H1 (cell line): ENCODE measurements around the gene IL21. TPM values are rescaled to one million over a fixed set of nuclear protein-coding genes. Genes with fewer than 3 reads are reported as not detected.

Experiments used
- CTCF ChIA-PET: fragments of 300-600 bp; sonication (Branson Sonifier 250); formaldehyde crosslinking; loops from one replicate; lab custom pipeline; 2021; ENCODE audit not compliant: partially characterized antibody; lab: Charles Lee
- POLR2A ChIA-PET: fragments of 300-600 bp; sonication (Branson Sonifier 250); formaldehyde crosslinking; loops from one replicate; lab custom pipeline; 2021; ENCODE audit warnings: inconsistent platforms; ENCODE audit not compliant: partially characterized antibody; lab: Charles Lee
- DNase-seq, 2 experiments: peaks; one replicate each; pipeline versions ENCODE4 v3.0.0 to v3.0.0-alpha.2; 2010 to 2022; ENCODE audit warnings: low spot score in 2 of 2, low read depth in 1 of 2, mixed read lengths in 1 of 2
- FAIRE-seq: peaks from 2 replicates; lab custom pipeline; 2011; peaks lifted over from hg19 to GRCh38; lab: Jason Lieb, UNC
- H2AFZ ChIP-seq: 2 replicates; pipeline ENCODE4 v1.8.1; 2012; ENCODE audit warnings: low read length, inconsistent platforms
- H2AK5ac ChIP-seq: 2 replicates; pipeline ENCODE4 v1.6.1; 2013; ENCODE audit warnings: low read depth, low read length
- H2BK120ac ChIP-seq: replicated peaks from 2 replicates; pipeline ENCODE3; 2013; ENCODE audit warnings: low read depth, low read length, inconsistent platforms
- H2BK12ac ChIP-seq: 2 replicates; pipeline ENCODE4 v1.6.1; 2013; ENCODE audit warnings: low read depth, low read length
- H2BK15ac ChIP-seq: 2 replicates; pipeline ENCODE4 v1.6.1; 2013; ENCODE audit warnings: low read length
- H2BK20ac ChIP-seq: 2 replicates; pipeline ENCODE4 v1.6.1; 2013; ENCODE audit warnings: low read length
- H2BK5ac ChIP-seq: 2 replicates; pipeline ENCODE4 v1.6.1; 2013; ENCODE audit warnings: low read depth, low read length
- H3K14ac ChIP-seq: 2 replicates; pipeline ENCODE4 v1.6.1; 2013; ENCODE audit warnings: inconsistent platforms; ENCODE audit not compliant: insufficient read length
- H3K18ac ChIP-seq: 2 replicates; pipeline ENCODE4 v1.6.1; 2013; ENCODE audit warnings: low read length; ENCODE audit errors: extremely low read depth
- H3K23ac ChIP-seq: 2 replicates; pipeline ENCODE4 v1.6.1; 2013; ENCODE audit warnings: inconsistent platforms; ENCODE audit not compliant: insufficient read length
- H3K23me2 ChIP-seq: 2 replicates; pipeline ENCODE4 v1.6.1; 2013; ENCODE audit warnings: low read depth, low read length
- H3K27ac ChIP-seq: 2 replicates; pipeline ENCODE4 v1.6.1; 2011; ENCODE audit warnings: low read depth, low read length, inconsistent platforms
- H3K27me3 ChIP-seq, 4 experiments: replicated peaks in 1 of 4; 1 replicate in 1 of 4; 2 replicates in 3 of 4; pipeline versions ENCODE4 v1.6.1 to v1.8.1; 2011 to 2013; ENCODE audit warnings: low read length in 3 of 4, mild to moderate bottlenecking in 3 of 4, inconsistent platforms in 2 of 4, mixed read lengths in 2 of 4, moderate library complexity in 1 of 4; ENCODE audit not compliant: control insufficient read depth in 3 of 4, insufficient read depth in 3 of 4; ENCODE audit errors: extremely low read depth in 1 of 4
- H3K36me3 ChIP-seq, 4 experiments: 2 replicates each; pipeline versions ENCODE4 v1.6.1 to v1.8.1; 2011 to 2013; ENCODE audit warnings: mild to moderate bottlenecking in 4 of 4, low read length in 3 of 4, moderate library complexity in 2 of 4, control low read depth in 1 of 4, inconsistent platforms in 1 of 4; ENCODE audit not compliant: insufficient read depth in 4 of 4, control insufficient read depth in 2 of 4
- H3K4ac ChIP-seq: replicated peaks from 2 replicates; pipeline ENCODE3; 2013; ENCODE audit warnings: low read length, low read depth, mixed read lengths, inconsistent platforms; ENCODE audit not compliant: insufficient read length
- H3K4me1 ChIP-seq, 4 experiments: replicated peaks in 1 of 4; 1 replicate in 1 of 4; 2 replicates in 3 of 4; pipeline versions ENCODE4 v1.6.1 to v1.8.1; 2011 to 2013; ENCODE audit warnings: low read length in 3 of 4, inconsistent platforms in 2 of 4, mixed read lengths in 1 of 4; ENCODE audit not compliant: insufficient read depth in 4 of 4, control insufficient read depth in 3 of 4
- H3K4me2 ChIP-seq, 2 experiments: 2 replicates each; pipeline versions ENCODE4 v1.6.1 to v1.8.1; 2011 to 2013; ENCODE audit warnings: low read depth in 2 of 2, low read length in 2 of 2, control low read depth in 1 of 2, inconsistent platforms in 1 of 2, mild to moderate bottlenecking in 1 of 2; ENCODE audit not compliant: insufficient read depth in 1 of 2
- H3K4me3 ChIP-seq, 4 experiments: fragments of 200-600, 300-600 bp in 1 of 4; sonication (generic), shearing (Covaris generic), sonication (Bioruptor Twin) in 1 of 4; 2 replicates each; pipeline versions ENCODE4 v1.5.1 to v1.8.1; 2011 to 2016; ENCODE audit warnings: low read length in 4 of 4, low read depth in 3 of 4, control low read depth in 2 of 4, inconsistent platforms in 2 of 4, mild to moderate bottlenecking in 2 of 4, mixed read lengths in 1 of 4, moderate library complexity in 1 of 4; ENCODE audit not compliant: insufficient read depth in 2 of 4; ENCODE audit errors: extremely low read depth in 1 of 4
- H3K56ac ChIP-seq: replicated peaks from 2 replicates; pipeline ENCODE3; 2013; ENCODE audit warnings: low read depth, mild to moderate bottlenecking, mixed read lengths, low read length, inconsistent platforms; ENCODE audit not compliant: insufficient read length
- H3K79me1 ChIP-seq: 2 replicates; pipeline ENCODE4 v1.6.1; 2013; ENCODE audit warnings: low read depth, low read length, control low read depth
- H3K79me2 ChIP-seq, 2 experiments: 2 replicates each; pipeline versions ENCODE4 v1.6.1 to v1.8.1; 2012 to 2013; ENCODE audit warnings: low read length in 2 of 2, mild to moderate bottlenecking in 2 of 2, inconsistent platforms in 1 of 2; ENCODE audit not compliant: insufficient read depth in 2 of 2, control insufficient read depth in 1 of 2
- H3K9ac ChIP-seq, 4 experiments: replicated peaks in 1 of 4; 1 replicate in 1 of 4; 2 replicates in 3 of 4; pipeline versions ENCODE4 v1.6.1 to v1.8.1; 2011 to 2013; ENCODE audit warnings: low read depth in 3 of 4, low read length in 3 of 4, control low read depth in 2 of 4, mild to moderate bottlenecking in 2 of 4, moderate library complexity in 2 of 4, inconsistent platforms in 1 of 4; ENCODE audit errors: extremely low read depth in 1 of 4
- H3K9me3 ChIP-seq, 2 experiments: 2 replicates each; pipeline versions ENCODE4 v1.6.1 to v1.8.1; 2012 to 2013; ENCODE audit warnings: mild to moderate bottlenecking in 2 of 2, moderate library complexity in 2 of 2, control low read depth in 1 of 2, inconsistent platforms in 1 of 2, low read depth in 1 of 2, low read length in 1 of 2, mixed read lengths in 1 of 2; ENCODE audit not compliant: insufficient read depth in 2 of 2
- H4K20me1 ChIP-seq, 2 experiments: replicated peaks in 1 of 2; 2 replicates each; pipeline versions ENCODE3 to v1.8.1; 2011 to 2013; ENCODE audit warnings: inconsistent platforms in 2 of 2, low read length in 2 of 2, mild to moderate bottlenecking in 1 of 2; ENCODE audit not compliant: insufficient read depth in 2 of 2, control insufficient read depth in 1 of 2
- H4K5ac ChIP-seq: 2 replicates; pipeline ENCODE4 v1.6.1; 2013; ENCODE audit warnings: low read length, low read depth, mixed read lengths, inconsistent platforms; ENCODE audit not compliant: insufficient read length
- H4K8ac ChIP-seq: 2 replicates; pipeline ENCODE4 v1.8.0; 2013; ENCODE audit warnings: mild to moderate bottlenecking, moderate library complexity, low read length, inconsistent platforms; ENCODE audit not compliant: insufficient read depth; ENCODE audit errors: extremely low read depth
- H4K91ac ChIP-seq: replicated peaks from 2 replicates; pipeline ENCODE3; 2013; ENCODE audit warnings: low read length, mixed read lengths, inconsistent platforms; ENCODE audit not compliant: insufficient read length
- RAD21 ChIP-seq, 2 experiments: IDR thresholded peaks in 1 of 2; conservative IDR thresholded peaks in 1 of 2; 2 replicates each; pipeline ENCODE4 v1.6.1; 2011; ENCODE audit warnings: low read depth in 2 of 2, low read length in 2 of 2, improper control_type of control experiment in 1 of 2, inconsistent platforms in 1 of 2, mild to moderate bottlenecking in 1 of 2, moderate library complexity in 1 of 2
- RXRA ChIP-seq: IDR thresholded peaks from 2 replicates; pipeline ENCODE4 v1.6.1; 2011; ENCODE audit warnings: low read depth, mild to moderate bottlenecking, low read length, moderate library complexity; ENCODE audit not compliant: insufficient read depth
- WGBS, 2 experiments: shearing (Covaris generic) in 1 of 2; methylation state at CpG; one replicate each; pipeline versions ENCODE4 v1.1.6 to v1.1.7; 2013 to 2015; ENCODE audit warnings: low lambda C conversion rate in 2 of 2, mixed read lengths in 2 of 2, inconsistent platforms in 1 of 2, low coverage in 1 of 2, missing lambda C conversion rate in 1 of 2; ENCODE audit not compliant: insufficient replicate concordance in 2 of 2, insufficient coverage in 1 of 2, insufficient read length in 1 of 2; ENCODE audit errors: extremely low coverage in 1 of 2, missing lambda C conversion rate in 1 of 2; 5-methylcytosine and 5-hydroxymethylcytosine counted together
- polyA plus RNA-seq, 7 experiments: library from polyadenylated mRNA; depleted of rRNA in 3 of 7; stranded (reverse) in 5 of 7; unstranded in 2 of 7; fragments of >200 nt in 5 of 7; fragments of 200-250 nt in 2 of 7; gene quantifications; 1 replicate in 5 of 7; 2 replicates in 1 of 7; 4 replicates in 1 of 7; pipeline versions ENCODE4 v1.2.1 to v1.2.3, GENCODE V29; 2011 to 2013; ENCODE audit warnings: missing spikeins in 2 of 7, mixed read lengths in 2 of 7
- total RNA-seq: library from RNA; stranded (reverse); fragmentation: NEBNext Ultra II Directional; extraction: Animal tissue kit (Norgen Biotek cat#: 25700); gene quantifications from 2 replicates; pipeline ENCODE4 v1.2.1, GENCODE V29; 2021
- TF ChIP-seq, protein P1 (sequence below), 3 experiments: IDR thresholded peaks; 1 replicate in 2 of 3; 2 replicates in 1 of 3; pipeline versions ENCODE4 v1.5.1 to v1.6.1; 2011; ENCODE audit warnings: low read length in 3 of 3, mild to moderate bottlenecking in 3 of 3, inconsistent platforms in 2 of 3, low read depth in 1 of 3, moderate library complexity in 1 of 3; ENCODE audit not compliant: insufficient read depth in 1 of 3; ENCODE audit errors: control extremely low read depth in 1 of 3

The IL21 gene
- total and polyA plus RNA-seq, 2 of the 8 experiments (the other 6 are each of a cell fraction or from before 2014, with no cell fraction given), result not detected

GRCh38 chr4:122577808-122578781, 42.8 kb downstream of the IL21 start:
- Histone ChIP-seq H3K36me3 (no peaks in the 10 kb centered on the region; a peak in 1 of 8 replicates), H2BK20ac (no peak overlapping the region), H4K5ac (no peak overlapping the region), H3K18ac (no peak overlapping the region), H3K9ac (no peak overlapping the region), H2BK120ac (no peak overlapping the region), H3K23me2 (no peaks in the 10 kb centered on the region), H3K79me1 (no peaks in the 10 kb centered on the region), H4K91ac (no peak overlapping the region), H2AK5ac (no peak overlapping the region), H3K27ac (no peak overlapping the region), H3K4me1 (no peaks in the 10 kb centered on the region), H3K56ac (no peak overlapping the region), H3K4me2 (no peak overlapping the region), H3K14ac (no peak overlapping the region), H3K23ac (no peak overlapping the region), H4K8ac (no peak overlapping the region), H3K79me2 (no peaks in the 10 kb centered on the region), H3K4ac (no peak overlapping the region), H2BK15ac (no peak overlapping the region), H3K27me3 (no peaks in the 10 kb centered on the region), H3K9me3 (peaks cover 10 to 13% of the 10 kb centered on the region in 2 experiments; a peak in 2 of 4 replicates), H3K4me3 (no peak overlapping the region), H2BK12ac (no peak overlapping the region), H4K20me1 (no peaks in the 10 kb centered on the region), H2AFZ (no peak overlapping the region; the same call in 1 of the 2 replicates), H2BK5ac (no peak overlapping the region)
- peak; percentile 94 for FAIRE-seq
- ChIA-PET POLR2A (interaction anchor here (0.7 kb wide), 2 partner anchors 201 to 537 kb away, joined by 3 read pairs; no protein-coding TSS in a partner anchor), CTCF (interaction anchor here (0.5 to 4.1 kb wide), 82 partner anchors 10 to 1780 kb away, joined by 3 to 37 read pairs (median 4); no protein-coding TSS in a partner anchor)
- DNase-seq, result peak in 1 of 2 experiments; percentile 64
- TF ChIP-seq, protein P1, sequence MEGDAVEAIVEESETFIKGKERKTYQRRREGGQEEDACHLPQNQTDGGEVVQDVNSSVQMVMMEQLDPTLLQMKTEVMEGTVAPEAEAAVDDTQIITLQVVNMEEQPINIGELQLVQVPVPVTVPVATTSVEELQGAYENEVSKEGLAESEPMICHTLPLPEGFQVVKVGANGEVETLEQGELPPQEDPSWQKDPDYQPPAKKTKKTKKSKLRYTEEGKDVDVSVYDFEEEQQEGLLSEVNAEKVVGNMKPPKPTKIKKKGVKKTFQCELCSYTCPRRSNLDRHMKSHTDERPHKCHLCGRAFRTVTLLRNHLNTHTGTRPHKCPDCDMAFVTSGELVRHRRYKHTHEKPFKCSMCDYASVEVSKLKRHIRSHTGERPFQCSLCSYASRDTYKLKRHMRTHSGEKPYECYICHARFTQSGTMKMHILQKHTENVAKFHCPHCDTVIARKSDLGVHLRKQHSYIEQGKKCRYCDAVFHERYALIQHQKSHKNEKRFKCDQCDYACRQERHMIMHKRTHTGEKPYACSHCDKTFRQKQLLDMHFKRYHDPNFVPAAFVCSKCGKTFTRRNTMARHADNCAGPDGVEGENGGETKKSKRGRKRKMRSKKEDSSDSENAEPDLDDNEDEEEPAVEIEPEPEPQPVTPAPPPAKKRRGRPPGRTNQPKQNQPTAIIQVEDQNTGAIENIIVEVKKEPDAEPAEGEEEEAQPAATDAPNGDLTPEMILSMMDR (IDR thresholded peaks at IDR 0.05; ENCODE audit: control extremely low read depth in 1 of 3, insufficient read depth in 1 of 3, low read depth in 1 of 3, low read length in 3 of 3), result peak in 2 of 3 experiments; percentile 69 to 78; a peak in 3 of 4 replicates
- TF ChIP-seq RAD21 (IDR thresholded peaks at IDR 0.05 in 1 of 2, conservative IDR thresholded peaks at IDR 0.05 in 1 of 2; ENCODE audit: low read depth in 2 of 2, low read length in 2 of 2) (peak; percentile 55 to 69), RXRA (no peak)
- 78% methylated on average over 9 of the region's 9 CpGs; no CpG with 5 or more reads in 1 of the 2 experiments for WGBS, 2 experiments
